GM12801 (cell line): Measurements from ENCODE around the gene SLC29A1.

ENCODE experiments used
- TF ChIP-seq, protein P1 (sequence below): IDR thresholded peaks from one replicate; pipeline ENCODE4 v1.5.1; 2011; ENCODE audit warnings: control low read depth; ENCODE audit not compliant: insufficient read length; ENCODE audit errors: extremely low read depth

Gene SLC29A1

GRCh38 chr6:44220913-44221290 lies 2.5 kb upstream of the SLC29A1 start:
- TF ChIP-seq, protein P1, sequence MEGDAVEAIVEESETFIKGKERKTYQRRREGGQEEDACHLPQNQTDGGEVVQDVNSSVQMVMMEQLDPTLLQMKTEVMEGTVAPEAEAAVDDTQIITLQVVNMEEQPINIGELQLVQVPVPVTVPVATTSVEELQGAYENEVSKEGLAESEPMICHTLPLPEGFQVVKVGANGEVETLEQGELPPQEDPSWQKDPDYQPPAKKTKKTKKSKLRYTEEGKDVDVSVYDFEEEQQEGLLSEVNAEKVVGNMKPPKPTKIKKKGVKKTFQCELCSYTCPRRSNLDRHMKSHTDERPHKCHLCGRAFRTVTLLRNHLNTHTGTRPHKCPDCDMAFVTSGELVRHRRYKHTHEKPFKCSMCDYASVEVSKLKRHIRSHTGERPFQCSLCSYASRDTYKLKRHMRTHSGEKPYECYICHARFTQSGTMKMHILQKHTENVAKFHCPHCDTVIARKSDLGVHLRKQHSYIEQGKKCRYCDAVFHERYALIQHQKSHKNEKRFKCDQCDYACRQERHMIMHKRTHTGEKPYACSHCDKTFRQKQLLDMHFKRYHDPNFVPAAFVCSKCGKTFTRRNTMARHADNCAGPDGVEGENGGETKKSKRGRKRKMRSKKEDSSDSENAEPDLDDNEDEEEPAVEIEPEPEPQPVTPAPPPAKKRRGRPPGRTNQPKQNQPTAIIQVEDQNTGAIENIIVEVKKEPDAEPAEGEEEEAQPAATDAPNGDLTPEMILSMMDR: no peak

DNA sequence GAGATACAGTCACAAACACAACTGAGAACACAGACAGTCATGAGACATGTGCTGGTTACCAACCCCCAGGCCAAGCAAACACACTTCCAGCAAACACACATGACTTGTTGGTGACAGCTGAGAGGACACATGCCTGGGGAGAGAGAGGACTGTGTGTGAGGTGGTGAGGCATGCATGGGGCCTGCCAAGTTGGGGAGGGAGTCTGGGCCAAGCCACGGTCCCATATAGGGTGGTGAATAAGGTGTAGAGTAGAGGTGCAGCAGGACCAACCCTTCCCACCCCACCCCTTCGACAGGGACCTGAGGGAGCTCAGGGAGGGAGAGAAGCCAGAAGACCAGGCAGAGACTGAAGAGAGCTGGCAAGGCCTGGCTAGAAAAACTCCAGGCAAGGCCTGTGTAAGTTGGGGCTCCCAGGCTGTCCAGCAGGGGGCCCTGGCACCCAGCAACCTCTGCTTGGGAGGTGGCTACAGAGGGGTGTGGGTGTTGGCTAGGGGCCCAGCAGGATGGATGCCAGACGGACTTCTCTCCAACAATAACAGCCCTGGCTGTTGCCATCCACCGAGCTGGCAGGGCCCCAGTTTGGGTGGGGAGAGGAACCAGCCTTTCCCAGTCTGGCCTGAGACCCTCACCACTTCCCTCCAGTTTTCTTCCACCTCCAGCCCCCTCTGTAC lies 2.0 kb upstream of the SLC29A1 start:
- TF ChIP-seq, protein P1: no peak

DNA sequence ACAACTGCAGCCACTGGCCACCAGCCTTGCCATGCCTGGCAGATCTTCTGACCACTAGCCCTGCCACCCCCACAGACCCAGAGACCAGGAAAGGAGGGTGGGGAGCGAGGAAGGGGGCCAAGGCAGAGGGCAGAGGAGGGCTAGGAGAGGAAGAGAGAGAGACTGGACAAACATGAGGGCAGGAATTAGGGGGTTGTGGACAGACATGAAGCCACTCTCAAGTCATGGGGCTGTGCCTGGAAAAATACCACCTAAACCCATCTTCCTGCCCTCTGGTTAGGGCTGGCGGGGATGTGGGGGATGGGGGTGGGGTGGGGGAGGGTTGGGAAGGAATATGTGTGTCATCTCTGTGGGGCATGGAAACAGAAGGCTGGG lies 1.4 kb upstream of the SLC29A1 start:
- TF ChIP-seq, protein P1: no peak

- TF ChIP-seq, protein P1: no peak
Observed at GRCh38 chr6:44222486-44223318, 693 bp upstream of the SLC29A1 start.

- TF ChIP-seq, protein P1: no peak
Observed at GRCh38 chr6:44224029-44224964, 902 bp downstream of the SLC29A1 start.

DNA sequence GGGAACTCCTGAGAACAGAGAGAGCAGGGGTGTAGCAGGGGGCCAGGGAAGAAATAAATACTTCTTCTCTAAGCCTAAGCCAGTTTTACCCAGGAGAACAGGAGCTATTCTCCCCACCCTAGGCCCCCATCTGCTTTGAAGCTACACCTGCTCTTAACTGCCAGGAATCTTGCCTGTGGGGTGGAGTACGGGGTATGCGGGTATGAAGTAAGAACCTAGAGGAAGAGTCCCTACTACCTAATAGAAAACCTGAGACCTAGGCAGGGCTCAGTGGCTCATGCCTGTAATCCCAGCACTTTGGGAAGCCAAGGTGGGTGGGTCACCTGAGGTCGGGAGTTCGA lies 1.5 kb downstream of the SLC29A1 start:
- TF ChIP-seq, protein P1: no peak

DNA sequence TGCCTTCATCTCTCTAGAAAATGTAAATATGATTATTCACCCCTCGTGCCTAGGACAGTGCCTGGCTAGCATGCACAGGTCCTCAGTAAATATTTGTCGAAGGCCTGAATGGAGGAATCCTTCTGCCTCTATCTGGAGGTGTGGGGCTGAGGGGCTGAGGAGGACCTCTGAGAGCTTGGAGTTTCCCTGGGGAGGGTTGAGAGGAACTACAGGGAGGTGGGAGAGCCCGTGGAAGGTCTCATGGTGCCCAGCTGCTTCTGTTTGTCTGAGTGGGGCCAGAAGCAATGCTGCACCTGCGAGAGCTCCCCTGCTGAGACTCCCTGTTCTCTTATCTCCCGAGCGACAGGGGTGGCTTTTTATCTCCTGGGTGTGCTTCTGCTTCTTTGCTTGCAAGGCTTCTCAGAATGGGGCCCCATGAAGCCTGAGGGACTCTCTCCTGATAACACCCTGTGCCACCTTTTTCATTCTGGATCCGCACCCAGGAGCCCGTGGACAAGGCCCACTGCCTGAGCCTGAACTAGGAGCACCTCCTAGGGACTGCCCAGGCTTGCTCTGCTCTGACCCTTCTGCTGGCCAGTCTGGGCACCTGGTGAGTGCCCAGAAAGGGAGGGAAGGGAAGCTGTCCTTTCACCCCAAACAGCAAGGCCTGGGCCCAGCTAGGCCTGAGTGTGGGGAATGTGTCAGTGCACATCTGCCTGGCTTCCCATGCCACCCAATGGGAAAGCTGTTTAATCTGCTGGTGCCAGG lies 2.4 kb downstream of the SLC29A1 start:
- TF ChIP-seq, protein P1: no peak
